OCI-M2 (cell line): ENCODE results near the gene ATG9B.

Experiments used
- DNase-seq: peaks from one replicate; lab custom pipeline; 2025; ENCODE audit not compliant: unreplicated experiment; lab: John Stamatoyannopoulos, UW

The ATG9B gene

DNA sequence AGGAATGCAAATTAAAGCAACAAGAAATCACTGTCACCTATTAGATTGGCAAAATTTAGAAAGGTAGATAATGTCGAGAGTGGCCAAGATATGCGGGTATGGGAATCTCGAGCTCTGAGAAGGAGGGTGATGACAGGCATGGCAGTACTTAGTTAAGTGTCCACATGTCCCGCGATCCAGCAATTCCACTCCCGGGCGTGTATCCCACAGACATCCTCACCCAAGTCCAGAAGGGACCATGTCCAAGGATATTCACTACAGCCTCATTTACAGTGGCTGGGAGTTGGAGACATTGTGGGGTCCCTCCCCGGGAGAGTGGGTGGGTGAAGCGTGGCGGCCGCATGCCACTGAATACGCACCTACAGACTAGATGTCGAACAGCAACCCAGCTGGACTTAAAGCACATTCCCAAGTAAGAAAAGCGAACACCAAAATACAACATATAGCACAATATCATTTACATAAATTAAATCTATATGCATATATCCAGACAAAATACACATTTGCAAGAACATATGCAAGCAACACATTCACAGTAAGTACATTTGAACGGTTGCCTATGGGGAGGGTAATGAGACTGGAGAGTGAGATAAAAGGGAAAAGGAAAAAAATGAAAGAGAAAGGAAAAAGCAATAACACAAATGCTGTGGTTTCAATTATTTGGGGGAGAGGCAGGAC, 56.1 kb downstream of the ATG9B start:
- no peak for DNase-seq

DNA sequence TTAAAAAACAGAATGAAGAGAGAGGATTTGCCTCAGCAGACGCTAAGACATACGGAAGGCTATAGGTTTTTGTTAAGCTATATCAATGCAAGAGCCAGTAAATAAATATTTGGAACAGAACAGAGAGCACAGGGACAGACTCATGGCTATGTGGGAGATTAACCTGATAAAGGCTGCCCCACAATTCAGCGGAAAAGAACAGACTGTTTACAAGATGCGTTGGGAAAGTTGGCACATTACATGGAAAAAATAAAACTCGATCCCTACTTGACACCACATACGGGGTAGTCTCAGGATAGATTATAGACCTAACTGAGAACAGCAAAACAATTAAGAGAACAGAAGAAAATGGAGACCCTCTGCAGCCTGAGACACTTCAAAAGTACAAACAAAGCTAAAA, 56.9 kb downstream of the ATG9B start:
- no peak for DNase-seq

DNA sequence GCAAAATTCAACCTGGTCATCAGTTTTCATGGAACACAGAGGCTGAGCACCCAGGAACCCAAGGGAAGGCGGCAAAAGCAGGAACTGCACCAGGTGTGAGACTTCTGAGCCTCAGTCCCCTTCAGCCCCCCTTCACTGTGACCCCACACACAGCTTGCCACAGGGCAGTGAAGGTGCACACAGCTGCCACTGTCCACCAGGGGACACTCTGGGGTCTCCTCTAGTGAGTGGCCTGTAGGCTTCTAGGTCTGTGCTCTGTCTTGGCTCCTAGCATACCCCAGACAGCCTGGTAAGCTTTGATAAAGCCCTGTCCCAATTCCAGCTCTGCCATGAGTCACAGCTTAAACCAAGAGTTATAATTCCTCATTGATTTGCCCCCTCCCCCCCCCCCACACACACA, 58.3 kb downstream of the ATG9B start:
- DNase-seq, result no peak

- no peak for DNase-seq
Measured at GRCh38 chr7:150965273-150965830, 58.9 kb downstream of the ATG9B start.
